Middle frontal gyrus (tissue), 1 donor: ENCODE data around the gene FAM78A.
"Not testable (repeated sequence)": the region's sequence is repeated elsewhere in the genome, so short reads cannot be mapped to it uniquely, and the experiment has no call there.

Source experiments
- DNase-seq: peaks from one replicate; pipeline ENCODE4 v3.0.0-alpha.2; 2015; ENCODE audit warnings: low spot score; ENCODE audit errors: extremely low spot score

Gene FAM78A

GRCh38 chr9:131282175-131282574 lies 5.9 kb upstream of the FAM78A start:
- DNase-seq, result no peak

- no peak for DNase-seq
Measured at GRCh38 chr9:131281119-131281965, 5.0 kb upstream of the FAM78A start.

GRCh38 chr9:131280660-131281059 lies 4.3 kb upstream of the FAM78A start:
- no peak for DNase-seq

- DNase-seq, result no peak
Measured at GRCh38 chr9:131279863-131280570, 3.7 kb upstream of the FAM78A start.

GRCh38 chr9:131279196-131279862 lies 3.0 kb upstream of the FAM78A start:
- DNase-seq, result no peak

- no peak for DNase-seq
Measured at GRCh38 chr9:131278702-131279111, 2.4 kb upstream of the FAM78A start.

GRCh38 chr9:131277910-131278701 lies 1.8 kb upstream of the FAM78A start:
- DNase-seq, result peak; percentile 72

- DNase-seq, result no peak
Measured at GRCh38 chr9:131277287-131277909, 1.1 kb upstream of the FAM78A start.

- no peak for DNase-seq
Measured at GRCh38 chr9:131276891-131277286, 579 bp upstream of the FAM78A start.

GRCh38 chr9:131275332-131276093 lies 797 bp downstream of the FAM78A start:
- DNase-seq, result no peak

GRCh38 chr9:131274674-131275331 lies 1.5 kb downstream of the FAM78A start:
- DNase-seq, result no peak

GRCh38 chr9:131273856-131274673 lies 2.2 kb downstream of the FAM78A start:
- no peak for DNase-seq

GRCh38 chr9:131273146-131273855 lies 3.0 kb downstream of the FAM78A start:
- no peak for DNase-seq

- DNase-seq, result no peak
Measured at GRCh38 chr9:131272212-131272611, 4.1 kb downstream of the FAM78A start.

GRCh38 chr9:131271506-131271931 lies 4.8 kb downstream of the FAM78A start:
- no peak for DNase-seq

GRCh38 chr9:131271016-131271273 lies 5.4 kb downstream of the FAM78A start:
- not testable (repeated sequence) for DNase-seq

- no peak for DNase-seq
Measured at GRCh38 chr9:131270171-131271015, 5.9 kb downstream of the FAM78A start.
